Inflammatory macrophage treated with lipopolysaccharide for 4 hours (primary cell): ENCODE measurements around the gene ADCY5.

Experiments used
- DNase-seq: peaks from one replicate; pipeline ENCODE4 v3.0.0-alpha.2; 2020

The ADCY5 gene

GRCh38 chr3:123357275-123357674 lies 91.6 kb downstream of the ADCY5 start:
- no peak for DNase-seq

- no peak for DNase-seq
Measured at GRCh38 chr3:123353850-123354233, 95.0 kb downstream of the ADCY5 start.

- DNase-seq, result no peak
Measured at GRCh38 chr3:123353227-123353849, 95.6 kb downstream of the ADCY5 start.

- no peak for DNase-seq
Measured at GRCh38 chr3:123352134-123352554, 96.7 kb downstream of the ADCY5 start.

- no peak for DNase-seq
Measured at GRCh38 chr3:123351501-123351900, 97.4 kb downstream of the ADCY5 start.

GRCh38 chr3:123350971-123351370 lies 97.9 kb downstream of the ADCY5 start:
- no peak for DNase-seq

GRCh38 chr3:123349566-123350435 lies 99.1 kb downstream of the ADCY5 start:
- DNase-seq, result no peak

- DNase-seq, result no peak
Measured at GRCh38 chr3:123349201-123349535, 99.7 kb downstream of the ADCY5 start.

GRCh38 chr3:123348471-123349200 lies 100.3 kb downstream of the ADCY5 start:
- no peak for DNase-seq

- no peak for DNase-seq
Measured at GRCh38 chr3:123347691-123348264, 101.1 kb downstream of the ADCY5 start.

GRCh38 chr3:123347205-123347604 lies 101.7 kb downstream of the ADCY5 start:
- DNase-seq, result no peak

GRCh38 chr3:123346021-123346420 lies 102.9 kb downstream of the ADCY5 start:
- DNase-seq, result no peak

GRCh38 chr3:123344907-123345594 lies 103.8 kb downstream of the ADCY5 start:
- DNase-seq, result no peak

GRCh38 chr3:123344175-123344906 lies 104.5 kb downstream of the ADCY5 start:
- no peak for DNase-seq

GRCh38 chr3:123343296-123344174 lies 105.4 kb downstream of the ADCY5 start:
- DNase-seq, result no peak

GRCh38 chr3:123342631-123343080 lies 106.2 kb downstream of the ADCY5 start:
- DNase-seq, result no peak

GRCh38 chr3:123341871-123342630 lies 106.8 kb downstream of the ADCY5 start:
- DNase-seq, result no peak

- no peak for DNase-seq
Measured at GRCh38 chr3:123340336-123340735, 108.6 kb downstream of the ADCY5 start.

- DNase-seq, result no peak
Measured at GRCh38 chr3:123339302-123339701, 109.6 kb downstream of the ADCY5 start.

GRCh38 chr3:123338620-123339061 lies 110.2 kb downstream of the ADCY5 start:
- DNase-seq, result no peak
